Embryonic facial prominence (tissue), 1 donor: ENCODE data around the gene TOX2.

Source experiments
- DNase-seq: peaks from one replicate; pipeline ENCODE4 v3.0.0-alpha.2; 2016; ENCODE audit errors: extremely low spot score

The TOX2 gene

DNA sequence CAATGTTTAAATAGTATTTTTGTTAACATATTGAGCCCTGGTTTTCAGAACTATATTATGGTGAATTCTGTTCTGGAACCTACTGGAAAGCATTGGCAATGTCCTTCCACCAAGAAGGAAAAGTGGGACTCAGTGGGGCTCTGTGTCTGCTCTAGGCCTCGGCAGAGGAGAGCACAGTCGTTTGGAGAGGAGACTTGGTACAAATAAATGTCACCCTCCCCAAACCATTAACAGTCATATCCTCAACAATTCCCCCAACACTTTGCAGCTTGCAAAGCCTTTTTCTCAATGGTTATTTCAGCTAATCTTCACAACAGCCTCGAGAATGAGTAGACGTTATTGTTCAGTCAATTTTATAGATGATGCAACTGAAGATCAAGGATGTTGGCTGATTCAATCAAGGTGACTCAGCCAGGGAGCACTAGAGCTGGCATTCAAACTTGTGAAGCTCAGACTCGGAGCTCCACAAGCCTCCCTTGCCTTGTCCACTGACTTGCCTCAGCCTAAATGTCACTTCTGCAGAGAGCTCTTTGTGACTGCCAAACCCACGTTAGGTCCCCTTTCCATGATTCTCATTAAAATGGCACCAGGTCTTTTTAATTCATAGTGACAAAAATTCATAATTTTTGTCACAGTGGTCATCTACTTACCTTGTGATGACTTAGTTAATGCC, 60.6 kb downstream of the TOX2 start:
- no peak for DNase-seq

DNA sequence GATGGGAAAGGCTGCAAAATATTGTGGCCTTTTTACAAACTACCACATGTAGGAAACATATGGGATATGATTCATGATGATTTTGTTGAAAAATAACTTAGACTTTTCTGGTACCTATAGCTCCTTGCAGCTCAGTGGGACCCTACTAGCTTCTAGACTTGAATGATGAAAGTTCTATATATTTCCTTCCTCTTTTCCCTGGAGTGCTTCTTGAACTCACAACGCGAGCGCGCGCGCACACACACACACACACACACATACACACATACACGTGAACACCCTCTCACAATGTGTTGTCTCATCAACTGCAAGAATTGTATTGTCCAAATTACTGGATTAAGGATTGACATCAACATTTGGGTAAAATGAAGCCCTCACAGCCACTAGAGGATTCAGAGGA, 61.9 kb downstream of the TOX2 start:
- DNase-seq = no peak

DNA sequence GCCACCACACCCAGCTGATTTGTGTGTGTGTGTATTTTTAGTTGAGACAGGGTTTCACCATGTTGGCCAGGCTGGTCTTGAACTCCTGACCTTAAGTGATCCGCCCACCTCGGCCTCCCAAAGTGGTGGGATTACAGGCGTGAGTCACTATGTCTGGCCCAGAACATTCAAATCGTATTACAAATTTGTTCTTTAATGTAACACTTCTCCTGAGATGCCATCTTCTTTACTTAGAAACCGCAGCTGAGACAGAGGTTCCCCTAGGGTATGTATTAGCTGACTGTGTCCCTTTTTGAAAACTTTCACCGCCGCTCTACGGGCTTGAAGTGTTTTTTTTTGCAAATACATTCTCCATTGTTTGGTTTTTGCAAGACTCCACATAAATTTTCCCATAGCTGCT, 62.6 kb downstream of the TOX2 start:
- DNase-seq = no peak

DNA sequence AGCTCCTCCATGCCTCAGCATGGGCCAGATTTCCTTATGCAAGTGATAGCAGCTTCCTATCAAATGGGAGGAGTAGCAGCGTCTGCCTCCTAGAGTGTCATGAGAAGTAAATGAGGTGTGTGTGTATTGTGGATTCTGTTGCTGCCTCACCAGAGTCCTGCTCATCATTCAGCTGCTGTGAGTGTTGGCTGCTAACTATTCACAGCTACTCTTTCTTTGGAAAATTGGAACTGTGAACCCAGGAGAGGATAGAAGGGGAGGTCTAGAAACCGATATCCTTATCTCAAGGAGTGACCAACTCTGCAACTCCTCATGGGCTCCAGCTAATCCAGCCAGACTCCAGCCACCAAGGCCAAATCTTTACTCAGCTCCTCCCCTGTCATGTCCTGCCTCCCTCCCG, 63.3 kb downstream of the TOX2 start:
- DNase-seq = no peak

DNA sequence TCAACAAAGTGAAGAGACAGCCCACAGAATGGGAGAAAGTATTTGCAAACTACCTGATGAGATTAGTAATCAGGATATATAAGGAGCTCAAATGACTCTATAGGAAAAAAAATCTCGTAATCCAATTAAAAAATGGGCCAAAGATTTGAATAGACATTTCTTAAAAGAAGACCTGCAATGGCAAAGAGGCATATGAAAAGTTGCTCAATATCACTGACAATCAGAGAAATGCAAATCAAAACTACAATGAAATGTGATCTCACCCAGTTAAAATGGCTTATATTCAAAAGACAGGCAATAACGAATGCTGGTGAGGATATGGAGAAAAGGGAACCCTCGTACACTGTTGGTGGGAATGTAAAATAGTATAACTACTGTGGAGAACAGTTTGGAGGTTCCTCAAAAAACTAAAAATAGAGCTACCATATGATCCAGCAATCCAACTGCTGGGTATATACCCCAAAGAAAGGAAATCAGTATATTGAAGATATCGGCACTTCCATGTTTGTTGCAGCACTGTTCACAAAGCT, 65.0 kb downstream of the TOX2 start:
- no peak for DNase-seq

DNA sequence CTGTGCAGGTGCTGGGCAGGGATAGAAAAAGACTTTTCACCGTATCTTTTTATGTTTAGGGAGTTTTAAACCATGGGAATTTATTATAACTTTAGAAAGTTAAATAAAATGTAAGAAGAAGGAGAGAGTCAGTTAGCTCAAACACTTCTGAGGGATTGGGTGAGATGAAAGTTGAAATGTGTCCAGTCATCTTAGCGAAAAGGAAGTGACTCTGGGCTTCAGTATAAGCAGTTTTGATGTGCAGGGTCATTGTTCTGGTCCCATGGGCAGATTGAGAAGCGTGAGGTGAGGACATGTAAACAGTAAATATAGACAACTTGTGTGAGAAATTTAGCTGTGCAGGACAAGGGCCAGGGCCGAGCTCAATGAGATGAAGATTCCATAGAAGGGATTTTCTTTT, 66.9 kb downstream of the TOX2 start:
- no peak for DNase-seq

DNA sequence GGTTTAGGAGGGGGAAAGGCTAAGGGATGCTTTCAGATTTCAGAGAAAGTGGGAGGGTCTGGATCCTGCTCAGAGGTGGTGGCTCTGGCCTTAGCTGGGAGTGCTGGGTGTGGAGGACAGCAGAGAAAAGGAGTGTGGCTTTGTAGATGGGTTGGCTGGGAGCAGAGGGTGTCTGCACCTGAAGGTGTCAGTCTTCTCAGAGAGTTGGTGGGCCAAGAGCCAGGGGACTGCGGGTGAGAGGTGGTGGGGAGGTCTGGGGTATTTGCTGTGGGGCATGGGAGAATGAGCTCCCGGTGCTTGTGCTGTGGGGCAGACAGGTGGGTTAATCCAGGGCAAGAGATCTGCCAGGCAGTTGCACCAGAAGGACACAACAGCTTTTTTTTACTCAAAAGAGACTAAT, 67.4 kb downstream of the TOX2 start:
- DNase-seq = no peak

DNA sequence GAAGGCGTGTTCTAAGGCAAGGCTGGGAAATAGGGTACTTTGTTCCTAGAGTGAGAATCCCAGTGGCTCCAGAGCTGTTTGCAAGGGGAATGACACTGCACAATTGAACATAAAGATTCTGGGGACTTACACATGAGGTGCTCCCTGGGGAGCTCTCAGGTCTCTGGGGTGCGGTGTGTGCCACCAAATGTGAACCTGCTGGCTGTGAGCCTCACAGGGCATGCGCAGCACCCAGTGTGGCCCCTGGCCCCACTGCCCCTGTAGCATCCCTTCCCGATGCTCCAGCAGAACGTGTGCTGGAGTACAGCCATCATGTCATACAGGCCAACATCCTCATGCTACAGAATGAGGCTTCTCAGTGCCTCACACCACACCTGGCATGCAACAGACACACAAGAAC, 68.2 kb downstream of the TOX2 start:
- DNase-seq = no peak

DNA sequence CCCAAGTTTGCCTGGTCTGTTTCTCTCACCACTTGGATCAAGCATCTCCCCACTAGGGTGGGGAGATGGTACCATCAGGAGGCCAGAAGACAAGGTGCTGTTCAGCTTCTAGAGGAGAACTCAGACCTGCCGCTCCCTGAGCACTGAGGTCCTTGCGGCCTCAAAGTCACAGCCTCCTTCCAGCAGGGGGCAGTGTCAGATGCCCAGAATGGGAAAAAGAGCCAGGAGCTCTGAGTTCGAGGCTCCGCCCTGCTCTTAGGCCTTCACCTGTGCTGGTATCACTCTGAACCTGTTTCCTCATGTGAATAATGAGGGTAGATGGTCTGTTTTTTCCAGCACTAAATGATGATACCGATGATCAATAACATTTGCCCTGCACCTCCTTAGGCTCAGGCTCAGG, 68.7 kb downstream of the TOX2 start:
- no peak for DNase-seq

DNA sequence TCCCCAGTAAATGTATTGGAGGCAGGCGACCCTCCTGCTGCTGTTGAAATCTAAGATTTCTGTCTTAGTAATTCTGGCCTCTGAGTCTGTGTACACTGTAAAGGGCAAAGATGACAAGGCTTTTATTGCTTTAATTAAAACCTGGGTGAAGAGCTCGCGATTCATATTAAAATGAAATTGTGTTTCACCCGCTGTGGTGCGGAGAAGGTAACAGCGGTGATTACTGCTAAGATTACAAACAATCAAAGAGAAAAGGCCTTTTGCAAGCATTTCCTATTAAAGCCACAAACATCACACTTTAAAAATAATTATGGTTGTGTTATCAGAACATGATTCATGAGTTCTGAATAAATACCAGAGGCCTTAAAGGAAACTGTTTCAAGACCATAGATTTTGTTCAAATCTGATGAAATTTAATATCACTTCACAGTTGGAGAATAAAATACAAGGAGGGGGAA, 69.3 kb downstream of the TOX2 start:
- DNase-seq = no peak

DNA sequence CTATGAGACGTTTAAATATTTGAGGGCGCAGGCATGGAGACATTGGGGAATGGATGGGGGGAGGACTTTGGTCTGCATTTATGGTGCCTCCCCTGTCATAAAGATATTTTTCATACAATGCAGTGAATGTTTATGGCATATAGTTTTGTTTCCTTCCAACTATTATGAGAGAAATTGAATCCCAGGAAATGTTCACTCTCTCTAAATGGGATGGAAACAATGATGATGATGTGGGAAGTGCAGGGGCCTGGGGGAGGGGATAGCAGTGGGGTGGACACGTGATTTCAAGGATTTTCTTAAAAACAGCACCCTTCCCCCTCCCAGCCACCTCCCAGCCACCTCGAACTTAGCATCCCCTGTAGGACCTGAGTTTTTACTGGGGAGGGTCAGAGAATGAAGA, 69.9 kb downstream of the TOX2 start:
- DNase-seq = no peak

DNA sequence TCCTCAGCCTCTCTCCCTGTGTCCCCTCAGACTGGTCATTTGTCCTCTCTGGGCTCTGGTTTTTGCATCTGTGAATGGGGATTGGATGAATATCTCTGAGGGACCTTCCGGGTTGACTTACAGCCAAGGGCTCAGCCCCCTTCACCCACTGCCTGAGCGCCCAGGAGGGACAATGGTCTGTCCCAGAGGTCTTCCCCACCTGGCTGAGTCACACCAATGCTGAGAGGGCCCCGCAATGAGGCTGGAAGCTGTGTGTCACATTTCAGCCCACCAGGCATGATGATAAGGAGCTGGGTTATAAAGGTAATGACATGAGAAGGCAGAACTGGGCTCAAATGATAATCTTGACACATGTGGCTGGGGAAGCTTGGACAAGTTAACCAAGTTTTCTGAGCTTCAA, 70.5 kb downstream of the TOX2 start:
- no peak for DNase-seq

DNA sequence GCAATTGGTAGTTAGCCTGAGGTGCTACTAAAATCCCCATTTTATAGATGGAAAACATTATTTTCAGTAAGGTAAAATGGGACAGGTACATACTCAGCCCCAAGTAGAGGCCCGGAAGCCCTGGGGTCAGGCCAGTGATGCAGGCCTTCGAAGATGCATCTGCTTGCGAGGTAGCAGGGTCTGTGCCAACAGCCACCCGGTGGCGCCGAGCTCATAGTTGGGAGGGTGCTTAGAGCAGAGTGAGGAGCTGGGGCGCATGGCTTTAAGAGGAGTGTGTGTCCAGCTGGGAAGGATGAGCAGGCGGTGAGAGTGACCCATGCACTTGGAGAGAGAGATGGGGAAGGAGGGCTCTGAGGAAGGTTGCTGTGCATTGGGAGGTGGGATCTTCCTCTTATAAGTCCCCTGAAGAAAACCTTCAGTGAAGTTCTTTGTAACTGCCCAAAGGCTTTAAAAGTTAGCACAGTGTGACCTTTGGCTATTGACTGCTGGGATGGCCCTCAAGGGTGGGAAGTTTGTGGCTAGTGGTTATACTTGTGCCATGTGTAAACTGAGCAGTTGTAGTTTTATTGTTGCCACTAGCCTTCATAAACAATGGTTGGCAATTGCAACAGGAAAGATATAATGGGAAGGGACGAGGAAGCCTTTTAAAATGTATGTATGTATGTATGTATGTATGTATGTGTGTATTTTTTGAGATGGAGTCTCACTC, 71.1 kb downstream of the TOX2 start:
- no peak for DNase-seq

DNA sequence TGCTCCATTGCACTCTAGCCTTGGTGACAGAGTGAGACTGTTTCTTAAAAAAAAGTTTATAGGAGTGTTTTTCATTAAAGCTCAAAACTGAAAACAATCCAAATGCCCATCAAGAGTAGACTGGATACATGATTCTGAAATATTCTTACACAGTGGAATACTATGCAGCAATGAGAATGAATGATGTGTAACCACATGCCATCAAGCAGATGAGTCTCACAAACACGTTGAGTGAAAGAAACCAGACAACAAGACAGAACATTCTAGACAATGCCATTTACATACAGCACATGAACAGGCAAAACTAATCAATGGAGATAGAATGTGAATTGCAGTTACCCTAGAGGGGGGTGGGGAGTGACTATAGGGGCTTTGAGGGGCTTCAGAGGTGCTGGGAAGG, 72.4 kb downstream of the TOX2 start:
- DNase-seq = no peak

DNA sequence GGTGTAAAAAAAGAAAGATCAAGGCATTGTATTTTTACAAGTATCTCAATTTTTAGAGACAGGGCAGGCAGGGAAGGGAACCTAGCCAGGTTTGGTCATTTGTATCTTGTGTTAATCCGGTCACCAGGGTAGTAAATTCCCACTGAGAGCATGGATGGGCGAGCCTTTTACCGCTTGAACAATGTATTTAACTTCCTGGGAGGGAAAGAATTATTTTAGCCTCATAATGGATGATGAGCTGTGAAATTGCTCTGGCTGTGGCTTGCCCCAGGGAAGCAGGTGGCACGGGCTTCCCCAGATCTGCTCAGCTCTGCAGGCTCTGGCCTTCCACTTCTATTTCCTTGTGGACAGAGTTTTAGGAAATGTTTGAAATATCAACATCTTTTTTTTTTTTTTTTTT, 72.9 kb downstream of the TOX2 start:
- no peak for DNase-seq

DNA sequence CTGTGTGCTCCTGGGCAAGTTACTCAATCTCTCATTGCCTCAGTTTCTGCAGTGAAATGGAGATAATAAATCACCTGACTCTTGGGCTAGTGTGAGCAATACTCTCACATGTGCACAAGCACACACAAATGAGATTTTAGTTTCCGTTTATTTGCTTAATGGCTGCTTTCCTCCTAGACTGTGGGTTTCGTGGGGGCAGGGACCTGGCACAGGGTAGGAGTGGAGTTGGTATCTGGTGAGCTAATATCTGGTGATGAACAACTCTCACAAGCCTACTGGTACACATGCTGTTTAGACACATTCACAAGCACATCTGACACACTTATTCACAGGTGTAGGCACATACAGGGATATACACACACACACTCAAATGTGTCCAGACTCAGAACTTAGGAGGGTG, 73.8 kb downstream of the TOX2 start:
- no peak for DNase-seq

DNA sequence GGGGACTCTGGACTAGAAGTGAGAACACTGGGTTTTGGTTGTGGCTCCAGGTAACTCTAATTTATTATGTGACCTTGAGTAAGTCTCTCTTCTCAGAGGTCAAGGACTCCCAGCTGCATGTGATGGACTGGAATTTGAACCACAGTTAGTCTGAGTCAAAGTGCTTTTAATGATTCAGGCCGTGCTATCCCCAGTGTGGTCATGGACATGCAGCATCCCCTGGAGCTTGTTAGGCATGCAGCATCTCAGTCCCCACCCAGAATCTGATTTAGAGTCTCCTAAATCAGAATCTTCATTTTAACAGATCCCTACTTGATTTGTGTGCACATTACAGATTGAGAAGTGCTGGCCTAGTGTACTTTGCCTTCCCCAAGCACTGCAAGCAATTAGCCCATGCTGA, 74.2 kb downstream of the TOX2 start:
- DNase-seq = no peak

DNA sequence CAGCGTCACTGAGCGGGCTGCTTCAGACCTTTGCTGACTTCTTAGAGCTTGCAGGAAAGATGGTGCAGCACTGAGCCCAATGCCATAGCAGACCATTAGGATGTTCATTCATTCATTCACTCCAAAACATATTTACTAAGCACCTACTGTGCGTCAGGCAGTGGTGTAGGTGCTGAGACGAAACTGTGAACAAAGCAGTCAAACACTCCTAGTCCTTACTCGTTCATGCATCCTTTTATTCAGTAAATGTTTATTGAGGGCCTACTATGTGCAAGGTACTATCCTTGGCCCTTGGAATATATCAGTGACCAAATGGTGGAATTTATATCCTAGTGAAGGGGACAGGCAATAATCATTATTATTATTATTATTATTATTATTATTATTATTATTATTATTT, 76.6 kb downstream of the TOX2 start:
- no peak for DNase-seq

DNA sequence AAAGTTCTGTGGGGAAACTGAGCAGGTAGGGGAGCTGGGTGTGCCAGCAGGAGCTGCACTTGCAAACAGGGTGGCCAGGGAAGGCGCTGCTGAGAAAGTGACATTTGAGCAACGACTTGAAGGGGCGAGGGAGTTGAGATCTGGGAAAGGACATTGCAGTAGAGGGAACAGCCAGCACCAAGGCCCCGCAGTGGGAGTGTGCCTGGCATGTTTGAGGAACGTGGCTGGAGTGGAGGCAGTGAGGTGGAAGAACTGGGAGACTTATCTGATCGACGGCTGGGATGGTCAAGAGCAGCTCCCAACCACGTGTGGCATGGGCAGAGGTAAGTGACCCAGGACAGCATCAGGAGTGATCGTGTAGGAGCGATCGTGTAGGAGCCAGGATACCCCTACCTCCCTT, 77.3 kb downstream of the TOX2 start:
- no peak for DNase-seq

DNA sequence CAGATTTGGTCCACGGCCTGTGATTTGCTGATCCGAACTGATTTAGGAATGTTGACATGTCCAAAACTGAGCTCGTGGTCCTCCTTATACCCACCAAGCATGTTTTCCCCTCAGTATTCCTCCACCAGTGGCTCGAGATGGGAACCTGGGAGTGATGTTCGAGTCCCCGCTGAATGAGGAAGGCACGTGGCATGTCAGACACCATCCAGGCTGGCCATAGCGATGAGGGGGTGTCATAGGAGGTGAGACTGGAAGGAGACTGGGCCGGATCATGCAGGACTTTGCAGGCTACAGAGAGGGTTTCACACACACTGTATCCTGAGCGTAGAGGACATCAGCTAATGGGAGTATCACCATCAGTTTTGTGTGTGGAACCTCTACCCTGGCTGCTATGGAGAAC, 78.2 kb downstream of the TOX2 start:
- no peak for DNase-seq

DNA sequence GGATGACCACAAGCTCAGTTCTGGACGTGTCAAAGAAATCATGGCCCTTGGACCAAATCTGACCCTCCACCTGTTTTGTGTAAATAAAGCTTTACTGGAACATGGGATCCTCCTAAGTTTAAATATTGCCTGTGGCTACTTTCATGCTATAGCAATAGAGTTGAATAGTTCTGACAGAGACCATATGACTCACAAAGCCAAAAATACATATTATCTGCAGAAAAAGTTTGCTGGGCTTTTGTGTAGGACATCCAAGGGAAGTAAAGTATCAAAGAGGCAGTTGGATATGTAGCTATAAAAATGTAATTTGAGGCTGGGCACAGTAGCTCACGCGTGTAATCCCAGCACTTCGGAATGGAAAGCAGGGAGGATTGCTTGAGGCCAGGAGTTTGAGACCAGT, 78.9 kb downstream of the TOX2 start:
- DNase-seq = no peak

DNA sequence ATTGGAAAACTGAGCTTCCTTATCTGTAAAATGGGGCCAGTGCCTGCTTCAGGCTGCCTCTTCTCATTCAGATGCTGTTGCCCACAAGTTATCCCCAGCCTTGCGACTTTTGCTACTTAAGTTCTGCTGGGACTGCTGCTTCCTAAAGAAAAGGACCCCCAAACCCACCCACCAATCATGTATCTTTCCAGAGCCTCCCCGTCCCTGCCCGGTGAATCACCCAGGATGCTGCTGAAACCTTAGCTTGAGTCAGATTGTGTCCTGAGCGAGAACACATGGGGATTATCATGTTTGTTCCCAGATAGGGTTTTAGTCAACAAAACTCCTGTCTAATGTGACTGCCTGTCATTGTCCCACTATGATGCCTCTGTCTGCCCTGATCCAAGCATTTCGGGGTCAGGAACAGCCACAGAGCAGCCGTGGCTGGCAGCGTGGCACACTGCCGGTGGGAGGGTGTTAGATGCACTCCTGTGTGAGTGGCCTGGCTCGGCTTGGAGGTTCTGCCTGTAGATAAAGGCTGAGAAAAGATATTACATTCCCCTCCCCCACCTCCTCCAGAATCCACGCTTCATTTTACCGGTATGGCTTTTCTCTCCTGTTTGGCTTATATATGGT, 79.9 kb downstream of the TOX2 start:
- DNase-seq = no peak

DNA sequence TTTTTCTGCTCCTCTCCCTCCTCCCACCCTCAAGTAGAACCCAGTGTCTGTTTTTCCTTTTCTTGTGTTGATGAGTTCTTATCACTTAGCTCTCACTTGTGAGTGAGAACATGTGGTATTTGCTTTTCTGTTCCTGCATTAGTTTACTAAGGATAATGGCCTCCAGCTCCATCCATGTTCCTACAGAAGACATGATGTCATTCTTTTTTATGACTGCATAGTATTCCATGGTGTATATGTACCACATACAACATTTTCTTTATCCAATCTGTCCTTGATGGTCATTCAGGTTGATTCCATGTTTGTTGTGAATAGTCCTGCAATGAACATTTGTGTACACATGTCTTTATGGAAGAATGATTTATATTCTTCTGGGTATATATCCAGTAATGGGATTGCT, 81.0 kb downstream of the TOX2 start:
- DNase-seq = no peak
